Endothelial cell of umbilical vein (primary cell): ENCODE data around the gene RASL12.

ENCODE experiments used
- CTCF ChIP-seq, 2 donors: IDR thresholded peaks; 1 replicate in 1 of 2; 2 replicates in 1 of 2; pipeline ENCODE4 v1.5.1; 2011; ENCODE audit warnings: low read length in 2 of 2, mild to moderate bottlenecking in 2 of 2, moderate library complexity in 2 of 2, control low read depth in 1 of 2, inconsistent platforms in 1 of 2, low read depth in 1 of 2; ENCODE audit not compliant: insufficient read depth in 1 of 2; ENCODE audit errors: extremely low read depth in 1 of 2
- EZH2 ChIP-seq: IDR thresholded peaks from 2 replicates; pipeline ENCODE4 v1.6.1; 2012; ENCODE audit warnings: borderline replicate concordance, low read depth, mild to moderate bottlenecking, moderate library complexity, low read length, inconsistent platforms; ENCODE audit not compliant: severe bottlenecking
- FOS ChIP-seq: IDR thresholded peaks from 2 replicates; pipeline ENCODE4 v1.6.1; 2011; ENCODE audit warnings: mild to moderate bottlenecking, low read length, moderate library complexity, borderline replicate concordance; ENCODE audit not compliant: insufficient read depth
- GATA2 ChIP-seq: IDR thresholded peaks from 2 replicates; pipeline ENCODE4 v1.7.0; 2011; ENCODE audit warnings: low read depth, mild to moderate bottlenecking, moderate library complexity, mixed read lengths, low read length; ENCODE audit not compliant: insufficient read length, insufficient read depth
- JUN ChIP-seq: IDR thresholded peaks from 2 replicates; pipeline ENCODE4 v1.6.1; 2011; ENCODE audit warnings: borderline replicate concordance, low read depth; ENCODE audit not compliant: insufficient read length, insufficient read depth
- MAX ChIP-seq: IDR thresholded peaks from 2 replicates; pipeline ENCODE4 v1.6.1; 2011; ENCODE audit not compliant: insufficient read depth, insufficient read length
- MYC ChIP-seq: IDR thresholded peaks from one replicate; pipeline ENCODE4 v1.6.1; 2011; ENCODE audit warnings: mild to moderate bottlenecking, low read depth, low read length
- POLR2A ChIP-seq: IDR thresholded peaks from 2 replicates; pipeline ENCODE4 v1.6.1; 2012; ENCODE audit warnings: low read depth, mild to moderate bottlenecking, control low read depth, low read length
- POLR2AphosphoS5 ChIP-seq: IDR thresholded peaks from 2 replicates; pipeline ENCODE4 v1.6.1; 2012; ENCODE audit warnings: low read depth, mild to moderate bottlenecking, control low read depth, low read length, moderate library complexity; ENCODE audit not compliant: insufficient read depth

- no peak for TF ChIP-seq MAX
- no peak for TF ChIP-seq CTCF (IDR thresholded peaks at IDR 0.05; ENCODE audit: extremely low read depth in 1 of 2, insufficient read depth in 1 of 2, low read depth in 1 of 2, low read length in 2 of 2)
- no peak for TF ChIP-seq POLR2AphosphoS5
- TF ChIP-seq POLR2A, result no peak
- no peak for TF ChIP-seq JUN
- no peak for TF ChIP-seq EZH2
- no peak for TF ChIP-seq MYC
- no peak for TF ChIP-seq GATA2
- TF ChIP-seq FOS, result no peak
These were observed 47.4 kb downstream of the RASL12 start for GRCh38 chr15:65020419-65020818.
